NCI-H146 treated with DMSO at 0.1 percent for 48 hours (cell line): ENCODE measurements around the gene INKA2.

Experiments
- DNase-seq: peaks from one replicate; lab custom pipeline; 2025; ENCODE audit not compliant: unreplicated experiment; lab: John Stamatoyannopoulos, UW

The INKA2 gene

GRCh38 chr1:111706921-111707320 is 32.3 kb downstream of the INKA2 start:
- no peak for DNase-seq

DNA sequence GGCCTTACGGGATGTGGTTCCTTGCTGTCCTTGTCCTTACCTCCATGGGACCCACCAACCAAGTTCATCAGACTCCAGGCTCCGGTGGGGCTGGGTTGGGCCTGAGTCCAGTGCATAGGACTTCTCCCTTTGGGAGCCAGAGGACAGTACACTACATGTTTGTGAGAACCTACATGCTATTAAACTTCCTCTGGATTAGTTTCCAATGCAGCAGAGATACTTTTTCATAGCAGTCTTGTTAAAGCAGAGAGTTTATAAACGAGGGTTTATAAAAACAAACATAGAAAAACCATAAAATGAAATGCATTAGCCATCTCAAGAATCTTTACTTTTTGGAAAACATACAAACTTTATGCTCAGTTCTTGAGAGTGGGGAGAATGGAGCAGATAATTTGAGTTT is 33.4 kb downstream of the INKA2 start:
- DNase-seq, result no peak

GRCh38 chr1:111704776-111705175 is 34.4 kb downstream of the INKA2 start:
- no peak for DNase-seq

DNA sequence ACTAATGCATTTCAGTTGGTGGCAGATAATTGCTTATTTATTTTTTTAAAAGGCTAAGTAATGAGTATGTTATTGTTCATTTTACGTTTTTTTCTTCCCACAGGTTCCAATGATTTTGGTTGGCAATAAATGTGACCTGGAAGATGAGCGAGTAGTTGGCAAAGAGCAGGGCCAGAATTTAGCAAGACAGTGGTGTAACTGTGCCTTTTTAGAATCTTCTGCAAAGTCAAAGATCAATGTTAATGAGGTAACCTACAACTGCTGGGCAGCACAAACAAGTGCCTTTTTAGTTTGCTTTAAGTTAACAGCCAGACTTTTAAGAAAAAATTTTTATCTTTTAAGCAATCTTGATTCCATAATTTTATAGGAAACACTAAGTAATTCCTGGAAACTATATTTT is 35.0 kb downstream of the INKA2 start:
- DNase-seq, result no peak

DNA sequence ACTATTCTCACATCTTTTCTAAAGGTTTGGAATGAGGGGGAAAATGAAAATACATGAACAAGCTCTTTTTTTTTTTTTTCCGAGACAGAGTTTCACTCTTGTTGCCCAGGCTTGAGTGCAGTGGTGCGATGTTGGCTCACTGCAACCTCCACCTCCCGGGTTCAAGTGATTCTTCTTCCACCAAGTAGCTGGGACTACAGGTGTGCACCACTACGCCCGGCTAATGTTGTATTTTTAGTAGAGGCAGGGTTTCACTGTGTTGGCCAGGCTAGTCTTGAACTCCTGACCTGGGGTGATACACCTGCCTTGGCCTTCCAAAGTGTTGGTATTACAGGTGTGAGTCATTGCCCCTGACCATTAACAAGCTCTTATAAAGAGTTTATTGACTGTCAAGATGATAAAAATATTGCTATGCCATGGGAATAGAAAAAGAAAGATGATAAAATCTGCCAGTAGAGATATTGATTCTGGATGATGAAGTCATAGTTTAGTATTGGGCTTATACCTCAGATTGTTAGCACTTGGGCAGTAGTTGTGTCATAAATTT is 36.6 kb downstream of the INKA2 start:
- no peak for DNase-seq

DNA sequence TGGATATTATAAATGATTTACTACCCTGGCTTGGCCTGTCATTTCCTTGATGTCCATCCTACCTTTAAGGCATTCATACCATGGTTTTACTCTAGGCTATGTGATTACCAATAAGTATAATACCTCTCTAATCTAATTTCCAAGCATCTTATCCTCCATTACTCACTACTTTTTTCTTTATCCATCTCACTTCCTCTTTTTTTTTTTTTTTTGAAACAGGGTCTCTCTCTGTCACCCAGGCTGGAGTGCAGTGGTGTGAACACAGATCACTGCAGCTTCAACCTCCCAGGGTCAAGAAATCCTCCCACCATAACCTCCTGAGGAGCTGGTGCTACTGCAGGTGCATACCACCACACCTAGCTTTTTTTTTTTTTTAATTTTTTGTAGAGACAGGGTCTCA is 39.9 kb downstream of the INKA2 start:
- no peak for DNase-seq

- DNase-seq, result no peak
These were observed 42.9 kb downstream of the INKA2 start for GRCh38 chr1:111696330-111696729.

- no peak for DNase-seq
These were observed 43.4 kb downstream of the INKA2 start for GRCh38 chr1:111695801-111696200.

- no peak for DNase-seq
These were observed 47.3 kb downstream of the INKA2 start for GRCh38 chr1:111691886-111692285.

DNA sequence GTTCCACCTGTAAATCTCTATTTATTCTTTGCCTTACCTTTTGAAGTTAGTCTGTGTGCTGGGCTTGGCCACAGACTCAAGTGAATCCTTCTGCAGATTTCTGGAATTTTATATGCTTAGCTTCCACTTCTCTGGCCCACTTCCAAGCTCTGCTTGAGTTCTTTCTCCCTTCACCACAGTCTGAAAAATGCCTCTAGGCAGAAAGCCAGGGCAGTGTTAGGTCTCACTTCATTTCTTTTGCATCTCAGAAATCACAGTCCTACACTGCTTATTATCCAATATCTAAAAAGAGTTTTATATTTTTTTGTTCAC is 48.9 kb downstream of the INKA2 start:
- DNase-seq, result no peak
